Activated CD8-positive, alpha-beta memory T cell treated with anti-CD3 and anti-CD28 coated beads for 48 hours (primary cell): ENCODE measurements around the gene RAB27B.

Source experiments
- DNase-seq, 3 experiments: peaks; one replicate each; pipeline ENCODE4 v3.0.0-alpha.2; 2020; ENCODE audit warnings: low read depth in 2 of 3, low spot score in 2 of 3

RAB27B gene

GRCh38 chr18:54859667-54860421 is 31.6 kb downstream of the RAB27B start:
- DNase-seq = no peak

GRCh38 chr18:54860941-54861340 is 32.7 kb downstream of the RAB27B start:
- DNase-seq = no peak

- DNase-seq = no peak
Measured at GRCh38 chr18:54867131-54867530, 38.9 kb downstream of the RAB27B start.

GRCh38 chr18:54871231-54871630 is 43.0 kb downstream of the RAB27B start:
- DNase-seq = no peak

DNA sequence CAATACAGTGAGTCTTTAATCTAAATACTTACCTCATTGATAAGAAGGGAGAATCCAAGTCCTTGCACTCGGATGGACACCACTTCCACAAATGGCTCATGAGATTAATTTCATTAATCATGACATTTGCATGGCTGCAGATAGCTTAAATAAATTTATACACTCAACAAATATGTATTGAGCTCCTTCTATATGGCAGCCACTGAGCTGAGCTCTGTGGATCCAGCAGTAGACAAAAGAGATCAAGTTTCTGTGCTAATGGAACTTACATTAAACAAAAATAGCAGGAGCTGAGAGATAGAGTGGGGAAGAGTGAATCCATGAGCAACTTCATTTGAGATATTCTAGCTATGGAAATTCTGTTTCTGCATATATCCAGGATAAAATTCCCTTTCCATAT is 44.4 kb downstream of the RAB27B start:
- no peak for DNase-seq

GRCh38 chr18:54873884-54874255 is 45.6 kb downstream of the RAB27B start:
- no peak for DNase-seq

DNA sequence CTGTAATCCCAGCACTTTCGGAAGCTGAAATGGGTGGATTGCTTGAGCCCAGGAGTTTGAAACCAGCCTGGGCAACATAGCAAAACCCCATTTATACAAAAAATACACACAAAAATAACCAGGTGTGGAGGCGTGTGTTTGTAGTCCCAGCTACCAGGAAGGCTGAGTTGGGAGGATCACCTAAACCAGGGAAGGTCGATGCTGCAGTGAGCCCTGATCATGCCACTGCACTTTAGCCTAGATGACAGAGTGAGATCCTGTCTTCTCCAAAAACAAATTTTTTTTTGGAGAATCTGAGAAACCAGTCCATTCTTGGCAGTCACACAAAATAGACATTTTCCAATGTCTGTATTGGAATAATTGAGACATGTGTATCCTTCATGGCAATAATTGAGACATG is 46.8 kb downstream of the RAB27B start:
- DNase-seq = no peak

GRCh38 chr18:54877076-54877475 is 48.8 kb downstream of the RAB27B start:
- DNase-seq = no peak

DNA sequence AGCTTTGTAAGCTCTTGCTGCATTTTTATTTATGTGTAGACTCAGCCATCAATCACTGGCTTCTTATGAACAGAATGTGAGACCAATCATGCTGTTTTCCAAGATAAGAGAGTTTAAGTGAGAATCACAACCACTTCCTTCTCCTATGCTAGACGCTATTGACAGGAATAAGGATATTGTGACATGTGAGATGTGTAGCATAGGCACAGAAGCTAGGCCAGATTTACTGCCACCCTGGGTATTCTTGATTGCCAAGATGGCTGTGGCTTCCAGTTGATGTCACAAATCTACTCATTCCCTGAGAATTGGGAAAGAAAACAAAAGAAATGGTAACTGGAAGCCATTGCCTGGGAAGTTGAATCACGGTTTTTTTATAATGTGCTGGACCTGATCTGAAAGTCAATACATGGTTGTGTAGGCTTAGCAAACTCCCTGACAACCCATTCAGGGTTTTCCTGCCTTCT is 49.9 kb downstream of the RAB27B start:
- no peak for DNase-seq

GRCh38 chr18:54878659-54879358 is 50.5 kb downstream of the RAB27B start:
- no peak for DNase-seq

DNA sequence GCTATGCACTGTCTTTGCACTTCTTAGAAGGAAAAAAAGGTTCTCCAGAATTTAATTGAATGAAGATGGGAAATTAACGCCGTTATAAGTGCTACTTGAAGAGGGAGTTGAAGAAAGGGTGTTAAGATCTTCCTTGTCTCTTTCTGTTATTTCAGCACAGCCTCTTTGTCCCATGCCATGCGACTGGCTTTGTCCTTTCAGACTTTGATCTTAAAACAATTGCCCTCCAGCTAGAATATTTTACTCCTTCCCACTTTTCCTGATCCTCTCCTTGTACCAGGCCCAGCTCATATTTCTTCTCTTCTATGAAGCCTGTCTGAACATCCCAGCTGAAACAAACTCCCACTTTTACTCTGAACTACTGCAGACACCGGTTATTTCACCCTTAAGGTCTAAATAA is 51.4 kb downstream of the RAB27B start:
- no peak for DNase-seq

DNA sequence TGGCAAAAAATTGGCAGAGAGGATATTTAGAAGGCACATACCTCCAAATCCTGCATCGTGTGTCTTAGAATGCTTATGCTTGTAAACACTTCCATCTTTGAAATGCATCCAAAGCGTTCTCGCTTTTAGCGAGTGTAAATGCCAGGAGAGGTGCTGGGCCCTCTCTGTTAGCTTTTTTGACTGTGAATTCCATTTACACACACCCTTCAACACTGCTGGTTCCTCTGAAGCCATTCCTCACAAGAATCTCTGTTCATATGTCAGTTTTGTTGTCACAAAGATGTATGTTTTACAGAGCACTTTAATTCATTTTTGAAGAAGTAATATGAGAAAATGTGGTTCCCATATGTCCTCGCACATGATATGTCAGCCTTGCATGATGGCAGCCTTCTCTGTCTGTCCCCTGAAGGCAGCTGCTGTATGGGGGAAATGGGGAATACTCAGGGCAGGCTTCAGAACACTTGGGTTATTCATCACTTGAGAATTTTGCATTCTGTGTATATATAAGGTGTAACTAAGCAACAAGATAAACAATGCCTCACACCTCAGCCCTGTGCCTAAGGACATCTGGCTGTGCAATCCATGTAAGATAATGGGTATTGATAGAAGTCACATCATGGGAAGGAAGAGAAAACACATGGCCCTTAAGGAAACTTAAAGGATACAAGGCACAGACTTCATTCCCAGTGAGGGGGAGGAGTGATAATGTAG is 52.3 kb downstream of the RAB27B start:
- no peak for DNase-seq

DNA sequence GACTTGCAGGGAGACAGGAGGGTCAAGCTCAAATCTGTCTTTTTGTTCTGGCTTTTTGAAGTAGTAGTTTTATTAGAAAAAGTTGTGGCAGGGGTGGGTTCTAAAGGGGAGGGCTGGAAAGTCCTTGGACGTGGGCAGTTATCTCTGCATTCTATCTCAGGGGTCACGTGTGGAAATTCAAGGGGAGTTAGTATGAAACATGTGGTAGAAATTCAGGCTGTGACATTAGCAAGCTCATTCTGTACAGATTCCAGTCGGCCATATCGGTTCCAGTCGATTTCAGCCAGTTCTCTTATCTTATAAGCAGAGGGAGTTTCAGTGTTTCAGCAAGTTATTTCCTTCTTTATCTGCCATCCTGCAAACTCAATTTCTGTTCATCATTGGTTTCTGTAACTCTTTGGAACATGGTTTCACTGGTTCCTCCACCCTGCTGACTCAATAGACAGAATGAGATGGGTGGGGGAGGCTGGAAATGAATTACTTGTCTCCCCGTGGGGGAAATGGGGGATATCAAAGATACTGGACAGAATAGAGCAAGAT is 53.0 kb downstream of the RAB27B start:
- DNase-seq = no peak

DNA sequence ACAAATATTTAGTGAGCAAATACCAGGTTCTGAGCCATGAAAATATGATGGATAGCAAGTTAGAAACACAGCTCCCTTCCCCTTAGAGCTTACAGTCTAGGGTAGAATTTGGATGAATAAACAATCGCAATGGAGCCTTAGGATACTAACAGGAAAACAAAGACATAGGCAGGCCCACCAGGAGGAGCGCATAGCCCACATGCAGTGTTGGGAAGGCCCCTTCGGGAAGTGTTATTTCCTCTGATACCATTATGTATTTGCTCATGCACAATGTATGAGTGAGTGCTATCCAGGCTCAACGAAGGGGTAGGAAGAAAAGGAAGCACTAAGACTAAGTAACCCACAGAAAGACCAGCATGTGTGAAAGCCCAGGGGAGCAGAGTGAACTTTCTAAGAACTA is 54.0 kb downstream of the RAB27B start:
- no peak for DNase-seq

- DNase-seq = no peak
Measured at GRCh38 chr18:54883816-54884604, 55.7 kb downstream of the RAB27B start.

DNA sequence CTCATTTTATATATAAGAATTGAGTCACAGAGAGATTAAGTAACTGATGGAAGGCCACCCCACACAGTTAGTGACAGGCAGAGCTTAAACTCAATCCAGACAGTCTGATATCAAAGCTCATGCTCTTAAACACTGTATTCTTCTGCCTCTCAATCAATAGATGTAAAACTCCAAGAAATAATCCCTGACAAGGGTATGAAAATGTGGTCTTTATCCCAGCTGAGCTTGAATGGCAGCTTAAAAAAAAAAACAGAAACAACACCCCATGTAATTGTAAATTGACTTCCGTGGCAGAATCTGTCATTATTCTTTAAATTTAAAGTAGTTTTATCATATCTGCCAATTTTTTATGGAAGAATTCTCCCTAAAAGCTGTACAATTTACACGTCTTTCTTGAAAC is 60.1 kb downstream of the RAB27B start:
- DNase-seq = no peak

DNA sequence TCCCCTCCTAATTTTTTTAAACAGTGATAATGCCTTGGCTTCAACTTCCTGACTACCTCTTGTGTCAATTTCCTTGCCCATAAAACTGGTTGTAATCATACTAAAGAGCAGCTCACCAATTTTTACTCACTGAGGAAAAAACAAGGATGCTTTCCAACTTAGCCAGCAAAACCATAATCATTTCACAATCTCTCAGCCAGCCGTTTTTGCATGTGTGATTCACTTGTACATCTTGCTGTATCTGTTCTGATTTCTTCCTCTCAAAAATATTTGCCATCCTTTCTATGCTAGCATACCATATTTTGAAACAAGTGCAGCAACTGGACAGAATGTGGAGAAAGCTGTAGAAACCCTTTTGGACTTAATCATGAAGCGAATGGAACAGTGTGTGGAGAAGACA is 60.7 kb downstream of the RAB27B start:
- no peak for DNase-seq

- DNase-seq = no peak
Measured at GRCh38 chr18:54899500-54899899, 71.2 kb downstream of the RAB27B start.

DNA sequence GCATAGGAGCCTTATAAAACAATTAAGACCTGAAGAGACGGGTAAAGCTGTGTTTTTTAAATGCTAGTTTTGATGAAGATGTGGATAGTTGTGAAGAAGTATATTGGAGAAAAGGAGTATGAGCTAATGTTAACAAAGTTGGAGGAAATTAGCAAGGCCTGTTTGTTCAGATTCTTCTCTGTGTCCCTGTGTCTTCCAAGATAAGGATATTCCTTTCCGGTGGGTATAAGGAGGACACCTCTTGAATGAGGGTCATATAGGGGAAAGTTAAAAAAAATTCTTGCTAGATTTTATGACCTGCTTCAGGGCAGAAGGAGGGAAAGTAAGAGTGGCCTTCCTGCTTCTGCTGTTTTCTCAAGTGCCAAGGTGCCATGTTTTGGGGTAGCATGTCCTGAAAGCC is 72.0 kb downstream of the RAB27B start:
- DNase-seq = no peak

DNA sequence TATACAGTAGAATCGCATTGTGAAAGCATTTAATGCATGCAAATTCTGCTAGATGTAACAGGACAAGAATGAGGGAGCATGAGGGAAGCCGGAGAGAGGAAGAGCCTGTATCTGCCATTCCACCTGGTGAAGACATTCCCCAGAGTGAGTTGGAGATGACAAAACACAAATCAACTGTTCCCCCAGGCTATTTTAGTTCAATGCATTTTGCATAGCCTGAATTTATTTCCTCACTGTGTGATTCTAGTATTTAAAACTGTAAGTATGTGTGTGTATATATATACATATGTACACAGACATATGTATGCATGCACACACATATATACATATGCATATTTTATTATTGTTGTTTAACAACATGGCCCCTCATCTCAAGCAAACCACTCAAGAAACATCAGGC is 76.3 kb downstream of the RAB27B start:
- DNase-seq = no peak

DNA sequence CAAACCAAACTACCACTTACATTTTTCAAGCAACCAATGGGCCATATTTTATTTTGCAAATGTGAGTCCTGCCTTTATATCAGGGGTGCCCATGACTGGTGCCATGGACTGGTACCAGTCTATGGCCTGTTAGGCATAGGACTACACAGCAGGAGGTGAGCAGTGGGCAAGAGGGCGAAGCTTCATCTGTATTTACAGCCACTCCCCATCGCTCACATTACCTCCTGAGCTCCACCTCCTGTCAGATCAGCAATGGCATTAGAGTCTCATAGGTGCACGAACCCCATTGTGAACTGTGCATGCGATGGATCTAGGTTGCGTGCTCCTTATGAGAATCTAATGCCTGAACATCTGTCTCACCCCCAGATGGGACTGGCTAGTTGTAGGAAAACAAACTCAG is 77.4 kb downstream of the RAB27B start:
- no peak for DNase-seq
